ENCODE results near the gene TTL.
"Not testable (repeated sequence)": the region's sequence is repeated elsewhere in the genome, so short reads cannot be mapped to it uniquely, and the experiment has no call there.

Gene TTL

GRCh38 chr2:112520234-112520783 is 38.4 kb downstream of the TTL start:
- no peak for DNase-seq (ENCODE audit: low spot score)

- no peak for DNase-seq (ENCODE audit: low spot score)
Observed at GRCh38 chr2:112523291-112523777, 41.4 kb downstream of the TTL start.

DNA sequence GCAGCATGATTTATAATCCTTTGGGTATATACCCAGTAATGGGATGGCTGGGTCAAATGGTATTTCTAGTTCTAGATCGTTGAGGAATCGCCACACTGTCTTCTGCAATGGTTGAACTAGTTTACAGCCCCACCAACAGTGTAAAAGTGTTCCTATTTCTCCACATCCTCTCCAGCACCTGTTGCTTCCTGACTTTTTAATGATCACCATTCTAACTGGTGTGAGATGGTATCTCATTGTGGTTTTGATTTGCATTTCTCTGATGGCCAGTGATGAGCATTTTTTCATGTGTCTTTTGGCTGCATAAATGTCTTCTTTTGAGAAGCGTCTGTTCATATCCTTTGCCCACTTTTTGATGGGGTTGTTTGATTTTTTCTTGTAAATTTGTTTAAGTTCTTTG is 42.3 kb downstream of the TTL start:
- DNase-seq (ENCODE audit: low spot score) = not testable (repeated sequence)

- no peak for DNase-seq (ENCODE audit: low spot score)
Observed at GRCh38 chr2:112528541-112528940, 46.6 kb downstream of the TTL start.

GRCh38 chr2:112529757-112530156 is 47.8 kb downstream of the TTL start:
- DNase-seq (ENCODE audit: low spot score) = no peak

GRCh38 chr2:112530728-112531127 is 48.8 kb downstream of the TTL start:
- no peak for DNase-seq (ENCODE audit: low spot score)

DNA sequence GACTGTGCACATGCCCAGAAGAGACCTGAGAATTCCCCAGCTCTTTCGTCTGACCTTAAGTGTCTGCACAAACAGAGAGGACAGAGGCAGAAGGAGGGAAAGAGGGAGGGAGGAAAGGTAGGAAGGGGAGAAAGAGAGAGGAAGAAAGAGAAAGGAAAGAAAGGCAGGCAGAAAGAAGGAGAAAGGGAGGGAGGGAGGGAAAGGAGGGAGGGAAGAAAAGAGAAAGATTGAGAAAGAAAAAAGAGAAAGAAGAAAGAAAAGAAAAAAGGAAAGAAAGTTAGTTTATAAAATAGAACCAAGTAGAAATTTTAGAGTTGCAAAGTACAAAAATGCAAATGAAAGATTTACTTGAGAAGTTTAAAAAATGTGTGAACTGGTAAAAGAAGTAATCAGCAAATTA is 52.9 kb downstream of the TTL start:
- DNase-seq (ENCODE audit: low spot score) = no peak

- DNase-seq (ENCODE audit: low spot score) = not testable (repeated sequence)
Observed at GRCh38 chr2:112536665-112537064, 54.7 kb downstream of the TTL start.

DNA sequence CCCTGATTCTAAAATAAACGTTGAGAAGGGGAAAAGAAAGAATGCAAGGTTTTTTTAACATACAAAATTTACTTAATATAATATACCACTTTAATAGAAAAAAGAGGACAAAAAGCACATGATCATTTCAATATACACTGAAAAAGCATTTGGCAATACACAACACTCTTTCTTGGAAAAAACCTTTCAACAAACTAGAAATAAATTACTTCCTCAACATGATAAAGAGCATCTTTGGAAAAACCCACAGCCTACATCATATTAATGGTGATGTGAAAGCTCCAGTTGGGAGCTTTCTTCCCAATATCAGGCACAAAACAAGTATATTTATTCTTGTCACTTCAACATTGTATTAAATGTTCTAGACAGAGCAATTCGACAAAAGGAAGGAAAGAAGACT is 57.4 kb downstream of the TTL start:
- DNase-seq (ENCODE audit: low spot score) = no peak

- DNase-seq (ENCODE audit: low spot score) = no peak
Observed at GRCh38 chr2:112540906-112541305, 59.0 kb downstream of the TTL start.

DNA sequence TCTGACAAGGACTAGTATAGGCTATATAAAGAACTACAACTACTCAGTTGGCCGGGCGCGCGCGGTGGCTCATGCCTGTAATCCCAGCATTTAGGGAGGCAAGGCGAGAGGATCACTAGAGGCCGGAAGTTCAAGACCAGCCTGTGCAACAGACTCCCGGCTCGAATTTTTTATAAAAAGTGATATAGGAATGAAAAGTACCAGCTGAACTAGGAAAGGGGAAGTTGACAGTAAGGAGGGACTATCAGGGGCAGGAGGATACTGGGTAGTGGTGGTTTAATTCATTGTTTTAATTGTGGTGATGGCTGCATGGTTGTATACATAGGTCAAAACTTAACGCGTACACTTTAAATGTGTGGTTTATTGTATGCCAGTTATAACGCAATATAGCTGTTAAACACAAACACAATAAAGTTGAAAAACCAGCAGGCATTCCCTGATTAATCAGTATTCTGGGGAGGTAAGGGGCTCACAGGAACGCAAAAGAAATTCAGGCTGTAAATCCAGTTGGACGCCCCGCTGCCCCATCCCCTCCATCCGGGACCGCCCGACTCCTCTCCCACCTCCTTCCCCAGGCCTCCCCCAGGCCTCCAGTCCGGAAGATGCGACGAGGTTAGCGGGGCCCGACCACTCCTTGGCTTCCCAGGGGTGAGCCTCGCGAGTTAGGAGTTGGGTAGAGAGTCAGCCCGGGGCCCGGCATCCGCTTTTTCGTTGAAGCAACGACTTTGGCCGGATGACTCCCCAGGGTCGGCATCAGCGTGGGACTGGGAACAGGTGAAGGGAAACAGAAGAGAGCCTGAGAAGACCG is 59.6 kb downstream of the TTL start:
- peak; percentile 76 for DNase-seq (ENCODE audit: low spot score)

DNA sequence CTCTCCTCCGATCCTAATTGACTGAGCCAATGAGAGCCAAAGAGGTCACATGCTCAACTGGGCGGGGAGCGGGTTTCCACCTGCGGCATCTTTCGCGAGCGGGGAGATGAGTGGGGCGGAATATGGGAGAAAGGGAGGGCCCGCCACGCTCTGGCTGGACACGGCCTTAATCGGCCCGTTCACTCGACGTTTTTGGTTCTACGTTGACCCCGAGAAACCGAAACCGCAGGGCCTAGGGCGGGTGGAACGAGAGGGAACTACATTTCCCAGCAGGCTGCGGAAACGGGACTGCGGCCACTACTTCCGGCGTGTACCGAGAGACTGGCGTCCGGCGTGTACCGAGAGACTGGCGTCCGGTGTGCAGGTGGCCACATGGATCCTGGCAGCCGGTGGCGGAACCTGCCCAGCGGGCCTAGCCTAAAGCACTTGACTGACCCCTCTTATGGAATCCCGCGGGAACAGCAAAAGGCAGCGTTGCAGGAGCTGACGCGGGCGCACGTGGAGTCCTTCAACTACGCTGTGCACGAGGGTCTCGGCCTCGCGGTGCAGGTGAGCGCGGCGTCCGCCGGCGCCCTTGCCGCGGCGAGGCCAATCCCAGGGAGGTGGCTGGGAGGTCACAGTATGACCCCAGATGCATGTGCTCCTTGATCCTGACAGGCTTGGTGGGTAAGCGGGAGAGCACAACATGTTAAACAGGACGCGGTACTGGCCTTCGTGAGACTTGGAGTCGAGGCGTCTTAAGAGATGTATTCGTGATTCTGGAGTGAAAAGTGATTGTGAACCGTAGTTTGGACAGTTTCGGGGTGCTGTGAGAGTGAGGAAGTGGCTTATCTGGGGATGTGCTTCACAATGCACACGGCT is 60.4 kb downstream of the TTL start, which contains the start of gene POLR1B:
TSS of gene POLR1B (plus strand) at position 343 of the 861 bp plus-strand sequence. CDS start at position 373, 30 bp downstream.
- peak; percentile 80 for DNase-seq (ENCODE audit: low spot score)

GRCh38 chr2:112542984-112543661 is 61.2 kb downstream of the TTL start:
- peak; percentile 6 for DNase-seq (ENCODE audit: low spot score)

GRCh38 chr2:112547333-112547732 is 65.4 kb downstream of the TTL start:
- no peak for DNase-seq (ENCODE audit: low spot score)

GRCh38 chr2:112548980-112549379 is 67.0 kb downstream of the TTL start:
- DNase-seq (ENCODE audit: low spot score) = no peak

- DNase-seq (ENCODE audit: low spot score) = no peak
Observed at GRCh38 chr2:112566104-112566503, 84.1 kb downstream of the TTL start.

DNA sequence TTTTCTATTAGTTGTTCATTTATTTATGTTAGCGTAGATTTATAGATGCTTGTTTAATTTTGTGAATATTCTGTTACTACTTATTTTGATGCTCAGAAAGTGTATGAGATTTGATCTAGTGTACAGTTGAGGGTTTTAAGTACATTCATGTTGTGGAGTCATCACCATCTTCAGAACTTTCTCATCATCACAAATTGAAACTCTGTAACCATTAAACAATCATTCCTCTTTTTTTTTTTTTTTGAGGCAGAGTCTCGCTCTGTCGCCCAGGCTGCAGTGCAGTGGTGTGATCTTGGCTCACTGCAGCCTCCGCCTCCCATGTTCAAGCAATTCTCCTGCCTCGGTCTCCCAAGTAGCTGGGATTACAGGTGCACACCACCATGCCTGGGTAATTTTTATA is 84.6 kb downstream of the TTL start:
- not testable (repeated sequence) for DNase-seq (ENCODE audit: low spot score)

DNA sequence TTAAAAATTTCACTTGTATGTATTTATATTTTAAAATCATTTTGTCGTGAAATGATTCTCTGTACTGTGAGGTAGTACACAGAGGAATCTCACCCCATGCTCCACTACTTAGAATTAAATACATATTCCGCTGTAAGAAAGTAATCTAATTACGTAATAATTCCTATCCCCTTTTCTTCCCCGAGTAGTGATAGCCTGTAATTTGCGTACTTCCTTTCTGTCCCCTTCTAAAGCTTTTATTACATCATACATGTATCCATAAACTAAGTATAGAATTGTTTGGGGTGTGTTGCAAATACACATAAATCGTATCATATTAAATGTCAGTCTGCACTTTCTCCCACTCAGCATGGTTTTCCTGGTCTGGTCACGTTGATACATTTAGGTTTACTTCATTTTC is 90.0 kb downstream of the TTL start:
- no peak for DNase-seq (ENCODE audit: low spot score)

DNA sequence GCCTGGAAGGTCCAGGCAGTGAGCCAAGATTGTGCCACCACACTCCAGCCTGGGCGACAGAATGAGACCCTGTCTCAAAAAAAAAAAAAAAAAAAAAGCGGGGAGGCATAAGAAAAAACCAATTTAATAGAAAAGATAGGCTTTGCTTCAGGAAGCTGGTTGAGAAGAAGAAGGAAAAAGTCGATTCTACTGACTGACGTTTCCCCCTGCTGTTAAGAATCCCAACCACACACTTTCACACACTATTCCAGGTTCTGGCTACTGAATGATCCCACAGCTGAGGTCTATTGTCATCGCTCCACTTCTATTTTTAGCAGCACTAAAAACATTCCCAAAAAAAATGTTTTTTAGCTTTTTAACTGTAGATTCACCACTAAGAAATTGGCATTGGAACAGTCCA is 95.8 kb downstream of the TTL start:
- DNase-seq (ENCODE audit: low spot score) = peak; percentile 29

DNA sequence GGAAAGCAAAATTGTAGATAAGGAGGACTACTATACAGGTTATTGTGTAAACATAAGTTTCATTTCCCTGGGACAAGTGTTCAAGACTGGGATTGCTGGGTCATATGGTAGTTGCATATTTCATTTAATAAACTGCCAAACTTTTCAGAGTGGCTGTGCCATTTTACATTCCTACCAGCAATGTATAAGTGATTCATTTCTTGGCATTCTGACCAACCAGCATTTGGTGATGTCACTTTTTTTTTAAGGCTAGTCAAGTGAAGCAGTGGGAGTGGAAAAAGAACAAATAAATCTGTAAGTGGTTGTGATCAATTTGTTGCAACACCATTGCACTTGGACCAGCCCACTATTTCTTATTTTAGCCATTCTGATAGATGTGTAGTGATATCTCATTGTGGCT is 97.3 kb downstream of the TTL start:
- peak; percentile 36 for DNase-seq (ENCODE audit: low spot score)

DNA sequence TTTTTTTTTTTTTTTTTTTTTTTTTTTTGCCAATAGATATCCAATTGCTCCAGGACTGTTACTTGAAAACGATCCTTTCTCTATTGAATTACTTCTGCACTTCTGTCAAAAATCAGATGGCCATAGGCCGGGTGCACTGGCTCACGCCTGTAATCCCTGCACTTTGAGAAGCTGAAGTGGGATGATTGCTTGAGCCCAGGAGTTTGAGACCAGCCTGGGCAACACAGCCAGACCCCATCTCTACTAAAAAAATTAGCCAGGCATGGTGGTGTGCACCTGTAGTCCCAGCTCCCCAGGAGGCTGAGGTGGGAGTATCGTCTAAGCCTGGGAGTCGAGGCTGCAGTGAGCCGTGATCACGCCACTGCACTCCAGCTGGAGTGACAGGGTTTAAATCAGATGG is 98.1 kb downstream of the TTL start:
- DNase-seq (ENCODE audit: low spot score) = no peak

DNA sequence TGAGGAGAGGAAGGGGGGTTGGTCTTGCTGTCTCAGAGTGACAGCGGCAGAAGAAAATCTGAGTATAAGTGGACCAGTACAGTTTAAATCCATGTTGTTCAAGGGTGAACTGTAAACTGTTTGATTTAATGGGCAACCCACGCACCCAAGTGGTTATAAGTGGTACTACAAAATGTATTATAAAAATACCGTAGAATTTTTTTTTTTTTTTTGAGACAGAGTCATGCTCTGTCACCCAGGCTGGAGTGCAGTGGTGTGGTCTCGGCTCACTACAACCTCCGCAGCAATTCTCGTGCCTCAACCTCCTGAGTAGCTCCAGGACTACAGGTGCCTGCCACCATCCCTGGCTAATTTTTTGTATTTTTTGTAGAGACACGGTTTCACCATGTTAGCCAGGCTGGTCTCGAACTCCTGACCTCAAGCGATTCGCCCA is 100.4 kb downstream of the TTL start:
- DNase-seq (ENCODE audit: low spot score) = peak; percentile 42
